Endothelial cell of umbilical vein (primary cell): ENCODE data around the gene CCNH. TPM values are rescaled to one million over a fixed set of nuclear protein-coding genes. Genes with fewer than 3 reads are reported as not detected.

ENCODE experiments used
- BruUV-seq: library from RNA; stranded (reverse); fragments of 400-500 nt; replicated peaks from 2 replicates; lab custom pipeline; 2021; lab: Mats Ljungman, UMichigan
- CTCF ChIA-PET: fragments of 300-600, 350-600 bp; sonication (Branson Sonifier 250); formaldehyde crosslinking; loops from one replicate; lab custom pipeline; 2021; ENCODE audit warnings: antibody characterized with exemption, inconsistent platforms; lab: Charles Lee
- POLR2A ChIA-PET: fragments of 300-600, 350-600 bp; sonication (Branson Sonifier 250); formaldehyde crosslinking; loops from one replicate; lab custom pipeline; 2021; ENCODE audit warnings: antibody characterized with exemption, inconsistent platforms; lab: Charles Lee
- DNase-seq: peaks from one replicate; pipeline ENCODE4 v3.0.0-alpha.2; 2011; ENCODE audit warnings: low read depth, low spot score
- FAIRE-seq: peaks from 2 replicates; lab custom pipeline; 2011; peaks lifted over from hg19 to GRCh38; lab: Jason Lieb, UNC
- H2AFZ ChIP-seq: 2 replicates; pipeline ENCODE4 v1.6.0; 2012; ENCODE audit warnings: low read depth, low read length, control low read depth, inconsistent platforms
- H3K27ac ChIP-seq: 2 replicates; pipeline ENCODE4 v1.5.1; 2011; ENCODE audit warnings: low read depth, mild to moderate bottlenecking, control low read depth, low read length, moderate library complexity; ENCODE audit not compliant: insufficient read depth
- H3K27me3 ChIP-seq, 2 experiments: 2 replicates each; pipeline versions ENCODE4 v1.6.0 to v1.6.1; 2011; ENCODE audit warnings: low read length in 2 of 2, mixed read lengths in 1 of 2; ENCODE audit not compliant: control insufficient read depth in 2 of 2, insufficient read depth in 2 of 2
- H3K36me3 ChIP-seq, 2 experiments: 2 replicates in 1 of 2; 3 replicates in 1 of 2; pipeline ENCODE4 v1.5.1; 2011; ENCODE audit warnings: low read length in 2 of 2, mild to moderate bottlenecking in 1 of 2, moderate library complexity in 1 of 2; ENCODE audit not compliant: control insufficient read depth in 2 of 2, insufficient read depth in 2 of 2; ENCODE audit errors: extremely low read depth in 1 of 2
- H3K4me1 ChIP-seq: 3 replicates; pipeline ENCODE4 v1.5.1; 2011; ENCODE audit warnings: mild to moderate bottlenecking, low read length; ENCODE audit not compliant: control insufficient read depth, insufficient read depth; ENCODE audit errors: extremely low read depth
- H3K4me2 ChIP-seq: 2 replicates; pipeline ENCODE4 v1.6.1; 2011; ENCODE audit warnings: low read length, control low read depth, mixed read lengths; ENCODE audit not compliant: insufficient read depth
- H3K4me3 ChIP-seq, 3 experiments: fragments of 200-600 bp in 1 of 3; sonication (generic), shearing (Covaris generic) in 1 of 3; replicated peaks in 1 of 3; 2 replicates each; pipeline ENCODE4 v1.5.1; 2011 to 2016; ENCODE audit warnings: control low read depth in 3 of 3, low read length in 3 of 3, mild to moderate bottlenecking in 2 of 3, inconsistent platforms in 1 of 3, low read depth in 1 of 3, moderate library complexity in 1 of 3; ENCODE audit not compliant: insufficient read depth in 1 of 3
- H3K79me2 ChIP-seq: 2 replicates; pipeline ENCODE4 v1.6.0; 2012; ENCODE audit warnings: low read length, inconsistent platforms; ENCODE audit not compliant: control insufficient read depth, insufficient read depth
- H3K9ac ChIP-seq: replicated peaks from 2 replicates; pipeline ENCODE3; 2011; ENCODE audit warnings: low read length, control low read depth; ENCODE audit not compliant: insufficient read depth; ENCODE audit errors: extremely low read depth
- H3K9me1 ChIP-seq: replicated peaks from 3 replicates; pipeline ENCODE4 v1.6.0; 2011; ENCODE audit warnings: mild to moderate bottlenecking, low read length; ENCODE audit not compliant: control insufficient read depth, insufficient read depth; ENCODE audit errors: extremely low read depth
- H3K9me3 ChIP-seq: replicated peaks from 2 replicates; pipeline ENCODE4 v1.5.1; 2012; ENCODE audit warnings: low read length, inconsistent platforms; ENCODE audit not compliant: control insufficient read depth, insufficient read depth
- H4K20me1 ChIP-seq: replicated peaks from 2 replicates; pipeline ENCODE3; 2011; ENCODE audit warnings: mild to moderate bottlenecking, low read length; ENCODE audit not compliant: control insufficient read depth, insufficient read depth; ENCODE audit errors: extremely low read depth
- CTCF ChIP-seq, 2 donors: IDR thresholded peaks; 1 replicate in 1 of 2; 2 replicates in 1 of 2; pipeline ENCODE4 v1.5.1; 2011; ENCODE audit warnings: low read length in 2 of 2, mild to moderate bottlenecking in 2 of 2, moderate library complexity in 2 of 2, control low read depth in 1 of 2, inconsistent platforms in 1 of 2, low read depth in 1 of 2; ENCODE audit not compliant: insufficient read depth in 1 of 2; ENCODE audit errors: extremely low read depth in 1 of 2
- EZH2 ChIP-seq: IDR thresholded peaks from 2 replicates; pipeline ENCODE4 v1.6.1; 2012; ENCODE audit warnings: borderline replicate concordance, low read depth, mild to moderate bottlenecking, moderate library complexity, low read length, inconsistent platforms; ENCODE audit not compliant: severe bottlenecking
- FOS ChIP-seq: IDR thresholded peaks from 2 replicates; pipeline ENCODE4 v1.6.1; 2011; ENCODE audit warnings: mild to moderate bottlenecking, low read length, moderate library complexity, borderline replicate concordance; ENCODE audit not compliant: insufficient read depth
- GATA2 ChIP-seq: IDR thresholded peaks from 2 replicates; pipeline ENCODE4 v1.7.0; 2011; ENCODE audit warnings: low read depth, mild to moderate bottlenecking, moderate library complexity, mixed read lengths, low read length; ENCODE audit not compliant: insufficient read length, insufficient read depth
- JUN ChIP-seq: IDR thresholded peaks from 2 replicates; pipeline ENCODE4 v1.6.1; 2011; ENCODE audit warnings: borderline replicate concordance, low read depth; ENCODE audit not compliant: insufficient read length, insufficient read depth
- MAX ChIP-seq: IDR thresholded peaks from 2 replicates; pipeline ENCODE4 v1.6.1; 2011; ENCODE audit not compliant: insufficient read depth, insufficient read length
- MYC ChIP-seq: IDR thresholded peaks from one replicate; pipeline ENCODE4 v1.6.1; 2011; ENCODE audit warnings: mild to moderate bottlenecking, low read depth, low read length
- POLR2A ChIP-seq: IDR thresholded peaks from 2 replicates; pipeline ENCODE4 v1.6.1; 2012; ENCODE audit warnings: low read depth, mild to moderate bottlenecking, control low read depth, low read length
- POLR2AphosphoS5 ChIP-seq: IDR thresholded peaks from 2 replicates; pipeline ENCODE4 v1.6.1; 2012; ENCODE audit warnings: low read depth, mild to moderate bottlenecking, control low read depth, low read length, moderate library complexity; ENCODE audit not compliant: insufficient read depth
- dilution Hi-C: fragments of 300-500 bp; cut with MboI; formaldehyde crosslinking; loops from one replicate; pipeline ENCODE4 v1.15.0; 2019; ENCODE audit warnings: low sequenced_read_pairs; ENCODE audit not compliant: extremely low pct_ligation_motif_present
- intact Hi-C: fragments of 100-400 bp; cut with micrococcal nuclease; formaldehyde crosslinking; loops from one replicate; pipeline ENCODE4 v1.10.0; 2022
- polyA plus RNA-seq, 4 experiments: library from polyadenylated mRNA; depleted of rRNA in 3 of 4; stranded (reverse) in 3 of 4; unstranded in 1 of 4; fragments of >200 nt; gene quantifications; 2 replicates each; pipeline versions ENCODE4 v1.2.1 to v1.2.3, GENCODE V29; 2011 to 2012; ENCODE audit warnings: missing spikeins in 1 of 4
- total RNA-seq: library from RNA; stranded (reverse); gene quantifications from 2 replicates; pipeline ENCODE4 v1.2.3, GENCODE V29; 2021

The CCNH gene
- total and polyA plus RNA-seq, 2 donors (not counting 3 experiments of a cell fraction or from before 2014, with no cell fraction given), result 47.9 to 50.6 TPM

GRCh38 chr5:87354496-87354895 is 58.2 kb downstream of the CCNH start:
- no peaks in the 10 kb centered on the region for H3K79me2 ChIP-seq
- H3K4me3 ChIP-seq, result no peak overlapping the region
- H3K4me1 ChIP-seq, result no peaks in the 10 kb centered on the region
- BruUV-seq, result no TSS peak
- no peak overlapping the region for H3K9ac ChIP-seq
- no peaks in the 10 kb centered on the region for H4K20me1 ChIP-seq
- DNase-seq, result no peak
- H3K36me3 ChIP-seq, result peaks cover 9 to 15% of the 10 kb centered on the region in 2 experiments
- no peaks in the 10 kb centered on the region for H3K9me1 ChIP-seq
- intact Hi-C loops, result no loop called here
- no peak overlapping the region for H3K27ac ChIP-seq
- H3K9me3 ChIP-seq, result no peaks in the 10 kb centered on the region
- TF ChIP-seq FOS (no peak), MYC (no peak), POLR2AphosphoS5 (no peak), POLR2A (no peak), GATA2 (no peak), EZH2 (no peak), CTCF (IDR thresholded peaks at IDR 0.05; ENCODE audit: extremely low read depth in 1 of 2, insufficient read depth in 1 of 2, low read depth in 1 of 2, low read length in 2 of 2) (no peak), JUN (no peak), MAX (no peak)
- no peak for FAIRE-seq
- dilution Hi-C loops, result no loop called here
- no peak overlapping the region for H2AFZ ChIP-seq
- no peaks in the 10 kb centered on the region for H3K27me3 ChIP-seq
- no peak overlapping the region for H3K4me2 ChIP-seq
- ChIA-PET CTCF (interaction anchor here (1.7 to 2.3 kb wide), 2 partner anchors 14 to 284 kb away, joined by 3 to 6 read pairs; no protein-coding TSS in a partner anchor), POLR2A (no interaction called here)
